Endothelial cell of umbilical vein (primary cell): ENCODE results near the gene RIOX2. TPM values are rescaled to one million over a fixed set of nuclear protein-coding genes. Genes with fewer than 3 reads are reported as not detected.

ENCODE experiments used
- BruUV-seq: library from RNA; stranded (reverse); fragments of 400-500 nt; replicated peaks from 2 replicates; lab custom pipeline; 2021; lab: Mats Ljungman, UMichigan
- CTCF ChIA-PET: fragments of 300-600, 350-600 bp; sonication (Branson Sonifier 250); formaldehyde crosslinking; loops from one replicate; lab custom pipeline; 2021; ENCODE audit warnings: antibody characterized with exemption, inconsistent platforms; lab: Charles Lee
- POLR2A ChIA-PET: fragments of 300-600, 350-600 bp; sonication (Branson Sonifier 250); formaldehyde crosslinking; loops from one replicate; lab custom pipeline; 2021; ENCODE audit warnings: antibody characterized with exemption, inconsistent platforms; lab: Charles Lee
- DNase-seq: peaks from one replicate; pipeline ENCODE4 v3.0.0-alpha.2; 2011; ENCODE audit warnings: low read depth, low spot score
- FAIRE-seq: peaks from 2 replicates; lab custom pipeline; 2011; peaks lifted over from hg19 to GRCh38; lab: Jason Lieb, UNC
- H2AFZ ChIP-seq: 2 replicates; pipeline ENCODE4 v1.6.0; 2012; ENCODE audit warnings: low read depth, low read length, control low read depth, inconsistent platforms
- H3K27ac ChIP-seq: 2 replicates; pipeline ENCODE4 v1.5.1; 2011; ENCODE audit warnings: low read depth, mild to moderate bottlenecking, control low read depth, low read length, moderate library complexity; ENCODE audit not compliant: insufficient read depth
- H3K27me3 ChIP-seq, 2 experiments: 2 replicates each; pipeline versions ENCODE4 v1.6.0 to v1.6.1; 2011; ENCODE audit warnings: low read length in 2 of 2, mixed read lengths in 1 of 2; ENCODE audit not compliant: control insufficient read depth in 2 of 2, insufficient read depth in 2 of 2
- H3K36me3 ChIP-seq, 2 experiments: 2 replicates in 1 of 2; 3 replicates in 1 of 2; pipeline ENCODE4 v1.5.1; 2011; ENCODE audit warnings: low read length in 2 of 2, mild to moderate bottlenecking in 1 of 2, moderate library complexity in 1 of 2; ENCODE audit not compliant: control insufficient read depth in 2 of 2, insufficient read depth in 2 of 2; ENCODE audit errors: extremely low read depth in 1 of 2
- H3K4me1 ChIP-seq: 3 replicates; pipeline ENCODE4 v1.5.1; 2011; ENCODE audit warnings: mild to moderate bottlenecking, low read length; ENCODE audit not compliant: control insufficient read depth, insufficient read depth; ENCODE audit errors: extremely low read depth
- H3K4me2 ChIP-seq: 2 replicates; pipeline ENCODE4 v1.6.1; 2011; ENCODE audit warnings: low read length, control low read depth, mixed read lengths; ENCODE audit not compliant: insufficient read depth
- H3K4me3 ChIP-seq, 3 experiments: fragments of 200-600 bp in 1 of 3; sonication (generic), shearing (Covaris generic) in 1 of 3; replicated peaks in 1 of 3; 2 replicates each; pipeline ENCODE4 v1.5.1; 2011 to 2016; ENCODE audit warnings: control low read depth in 3 of 3, low read length in 3 of 3, mild to moderate bottlenecking in 2 of 3, inconsistent platforms in 1 of 3, low read depth in 1 of 3, moderate library complexity in 1 of 3; ENCODE audit not compliant: insufficient read depth in 1 of 3
- H3K79me2 ChIP-seq: 2 replicates; pipeline ENCODE4 v1.6.0; 2012; ENCODE audit warnings: low read length, inconsistent platforms; ENCODE audit not compliant: control insufficient read depth, insufficient read depth
- H3K9ac ChIP-seq: replicated peaks from 2 replicates; pipeline ENCODE3; 2011; ENCODE audit warnings: low read length, control low read depth; ENCODE audit not compliant: insufficient read depth; ENCODE audit errors: extremely low read depth
- H3K9me1 ChIP-seq: replicated peaks from 3 replicates; pipeline ENCODE4 v1.6.0; 2011; ENCODE audit warnings: mild to moderate bottlenecking, low read length; ENCODE audit not compliant: control insufficient read depth, insufficient read depth; ENCODE audit errors: extremely low read depth
- H3K9me3 ChIP-seq: replicated peaks from 2 replicates; pipeline ENCODE4 v1.5.1; 2012; ENCODE audit warnings: low read length, inconsistent platforms; ENCODE audit not compliant: control insufficient read depth, insufficient read depth
- H4K20me1 ChIP-seq: replicated peaks from 2 replicates; pipeline ENCODE3; 2011; ENCODE audit warnings: mild to moderate bottlenecking, low read length; ENCODE audit not compliant: control insufficient read depth, insufficient read depth; ENCODE audit errors: extremely low read depth
- FOS ChIP-seq: IDR thresholded peaks from 2 replicates; pipeline ENCODE4 v1.6.1; 2011; ENCODE audit warnings: mild to moderate bottlenecking, low read length, moderate library complexity, borderline replicate concordance; ENCODE audit not compliant: insufficient read depth
- GATA2 ChIP-seq: IDR thresholded peaks from 2 replicates; pipeline ENCODE4 v1.7.0; 2011; ENCODE audit warnings: low read depth, mild to moderate bottlenecking, moderate library complexity, mixed read lengths, low read length; ENCODE audit not compliant: insufficient read length, insufficient read depth
- JUN ChIP-seq: IDR thresholded peaks from 2 replicates; pipeline ENCODE4 v1.6.1; 2011; ENCODE audit warnings: borderline replicate concordance, low read depth; ENCODE audit not compliant: insufficient read length, insufficient read depth
- MAX ChIP-seq: IDR thresholded peaks from 2 replicates; pipeline ENCODE4 v1.6.1; 2011; ENCODE audit not compliant: insufficient read depth, insufficient read length
- MYC ChIP-seq: IDR thresholded peaks from one replicate; pipeline ENCODE4 v1.6.1; 2011; ENCODE audit warnings: mild to moderate bottlenecking, low read depth, low read length
- POLR2AphosphoS5 ChIP-seq: IDR thresholded peaks from 2 replicates; pipeline ENCODE4 v1.6.1; 2012; ENCODE audit warnings: low read depth, mild to moderate bottlenecking, control low read depth, low read length, moderate library complexity; ENCODE audit not compliant: insufficient read depth
- dilution Hi-C: fragments of 300-500 bp; cut with MboI; formaldehyde crosslinking; loops from one replicate; pipeline ENCODE4 v1.15.0; 2019; ENCODE audit warnings: low sequenced_read_pairs; ENCODE audit not compliant: extremely low pct_ligation_motif_present
- intact Hi-C: fragments of 100-400 bp; cut with micrococcal nuclease; formaldehyde crosslinking; loops from one replicate; pipeline ENCODE4 v1.10.0; 2022
- polyA plus RNA-seq, 4 experiments: library from polyadenylated mRNA; depleted of rRNA in 3 of 4; stranded (reverse) in 3 of 4; unstranded in 1 of 4; fragments of >200 nt; gene quantifications; 2 replicates each; pipeline versions ENCODE4 v1.2.1 to v1.2.3, GENCODE V29; 2011 to 2012; ENCODE audit warnings: missing spikeins in 1 of 4
- total RNA-seq: library from RNA; stranded (reverse); gene quantifications from 2 replicates; pipeline ENCODE4 v1.2.3, GENCODE V29; 2021
- TF ChIP-seq, protein P1 (sequence below), 2 donors: IDR thresholded peaks; 1 replicate in 1 of 2; 2 replicates in 1 of 2; pipeline ENCODE4 v1.5.1; 2011; ENCODE audit warnings: low read length in 2 of 2, mild to moderate bottlenecking in 2 of 2, moderate library complexity in 2 of 2, control low read depth in 1 of 2, inconsistent platforms in 1 of 2, low read depth in 1 of 2; ENCODE audit not compliant: insufficient read depth in 1 of 2; ENCODE audit errors: extremely low read depth in 1 of 2

RIOX2 gene
- total and polyA plus RNA-seq, 2 donors (not counting 3 experiments of a cell fraction or from before 2014, with no cell fraction given) = 14.5 to 30.5 TPM

DNA sequence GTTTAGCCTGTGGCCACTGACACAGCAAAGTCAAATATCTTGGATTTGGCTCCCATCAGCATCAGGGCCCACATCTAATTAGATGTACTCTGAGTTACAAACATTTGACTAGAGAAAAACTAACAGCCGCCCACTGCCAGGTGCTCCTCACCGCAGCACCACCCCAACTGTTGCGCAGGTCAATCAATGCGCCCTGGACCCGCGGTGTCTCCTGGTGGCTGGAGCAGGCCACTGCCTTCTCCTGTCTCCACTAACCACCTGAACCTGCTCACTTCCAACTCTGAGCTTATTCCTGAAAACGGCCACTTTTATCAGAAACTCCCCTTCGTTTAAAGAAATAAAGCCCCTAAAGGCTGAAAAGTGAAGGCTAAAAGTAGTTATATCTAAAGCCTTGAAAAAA is 4.3 kb downstream of the RIOX2 start:
- Histone ChIP-seq H4K20me1 (no peaks in the 10 kb centered on the region), H3K9me3 (no peaks in the 10 kb centered on the region), H3K79me2 (peaks cover 52% of the 10 kb centered on the region), H3K27me3 (no peaks in the 10 kb centered on the region), H3K9me1 (no peaks in the 10 kb centered on the region), H3K9ac (no peak overlapping the region), H3K4me1 (peaks cover 17% of the 10 kb centered on the region), H3K4me3 (no peak overlapping the region), H3K36me3 (no peaks in the 10 kb centered on the region), H3K27ac (no peak overlapping the region), H2AFZ (no peak overlapping the region), H3K4me2 (no peak overlapping the region)
- ChIA-PET CTCF (interaction anchor here (1.6 kb wide), 1 partner anchor 203 kb away, joined by 4 read pairs; the partner anchor contains the start of gene ARL6), POLR2A (no interaction called here)
- BruUV-seq = no TSS peak
- DNase-seq (no peak), FAIRE-seq (no peak)
- TF ChIP-seq, protein P1, sequence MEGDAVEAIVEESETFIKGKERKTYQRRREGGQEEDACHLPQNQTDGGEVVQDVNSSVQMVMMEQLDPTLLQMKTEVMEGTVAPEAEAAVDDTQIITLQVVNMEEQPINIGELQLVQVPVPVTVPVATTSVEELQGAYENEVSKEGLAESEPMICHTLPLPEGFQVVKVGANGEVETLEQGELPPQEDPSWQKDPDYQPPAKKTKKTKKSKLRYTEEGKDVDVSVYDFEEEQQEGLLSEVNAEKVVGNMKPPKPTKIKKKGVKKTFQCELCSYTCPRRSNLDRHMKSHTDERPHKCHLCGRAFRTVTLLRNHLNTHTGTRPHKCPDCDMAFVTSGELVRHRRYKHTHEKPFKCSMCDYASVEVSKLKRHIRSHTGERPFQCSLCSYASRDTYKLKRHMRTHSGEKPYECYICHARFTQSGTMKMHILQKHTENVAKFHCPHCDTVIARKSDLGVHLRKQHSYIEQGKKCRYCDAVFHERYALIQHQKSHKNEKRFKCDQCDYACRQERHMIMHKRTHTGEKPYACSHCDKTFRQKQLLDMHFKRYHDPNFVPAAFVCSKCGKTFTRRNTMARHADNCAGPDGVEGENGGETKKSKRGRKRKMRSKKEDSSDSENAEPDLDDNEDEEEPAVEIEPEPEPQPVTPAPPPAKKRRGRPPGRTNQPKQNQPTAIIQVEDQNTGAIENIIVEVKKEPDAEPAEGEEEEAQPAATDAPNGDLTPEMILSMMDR (IDR thresholded peaks at IDR 0.05; ENCODE audit: extremely low read depth in 1 of 2, insufficient read depth in 1 of 2, low read depth in 1 of 2, low read length in 2 of 2) = peak in 1 of 2 donors; percentile 10
- TF ChIP-seq GATA2 = no peak
- TF ChIP-seq JUN = no peak
- TF ChIP-seq MYC = no peak
- no peak for TF ChIP-seq FOS
- TF ChIP-seq MAX = no peak
- TF ChIP-seq POLR2AphosphoS5 = no peak
- dilution Hi-C loops (no loop called here), intact Hi-C loops (no loop called here)
